HEK293 (cell line): ENCODE measurements around the gene ZNF555.

Source experiments
- CTCF ChIA-PET: fragments of 350-600 bp; formaldehyde crosslinking; extraction: SDS; loops from one replicate; lab custom pipeline; 2021; ENCODE audit warnings: antibody characterized with exemption; lab: Yijun Ruan, JAX
- POLR2A ChIA-PET: fragments of 300-600 bp; formaldehyde crosslinking; extraction: SDS; loops from one replicate; lab custom pipeline; 2020; ENCODE audit warnings: antibody characterized with exemption, inconsistent platforms; lab: Yijun Ruan, JAX
- H3K27ac ChIP-seq: fragments of 200-500 bp; sonication (Bioruptor generic); 2 replicates; pipeline ENCODE4 v1.5.1; 2014; ENCODE audit warnings: low read depth, low read length, control low read depth, inconsistent platforms; ENCODE audit errors: extremely low read depth
- H3K36me3 ChIP-seq, 2 experiments: fragments of 200-500 bp in 1 of 2; sonication (Bioruptor generic) in 1 of 2; 1 replicate in 1 of 2; 2 replicates in 1 of 2; pipeline ENCODE4 v1.5.1; 2014 to 2017; ENCODE audit warnings: inconsistent platforms in 2 of 2, low read length in 2 of 2; ENCODE audit not compliant: control insufficient read depth in 2 of 2, insufficient read depth in 1 of 2
- H3K4me1 ChIP-seq: fragments of 200-500 bp; sonication (Bioruptor generic); 2 replicates; pipeline ENCODE4 v1.5.1; 2014; ENCODE audit warnings: mild to moderate bottlenecking, low read length, inconsistent platforms; ENCODE audit not compliant: control insufficient read depth, insufficient read depth
- H3K4me3 ChIP-seq: 2 replicates; pipeline ENCODE4 v1.5.1; 2011; ENCODE audit warnings: low read depth, mild to moderate bottlenecking, control low read depth, low read length, moderate library complexity
- H3K9me3 ChIP-seq: fragments of 200-500 bp; sonication (Bioruptor generic); 2 replicates; pipeline ENCODE4 v1.5.1; 2014; ENCODE audit warnings: low read depth, low read length, inconsistent platforms; ENCODE audit not compliant: control insufficient read depth, insufficient read depth
- HIC1 ChIP-seq: fragments of 450-650 bp; formaldehyde crosslinking; IDR thresholded peaks from 2 replicates; pipeline ENCODE4 v1.5.1; 2016; ENCODE audit warnings: missing biosample characterization, missing genetic modification characterization
- OSR2 ChIP-seq: fragments of 450-650 bp; formaldehyde crosslinking; IDR thresholded peaks from 2 replicates; pipeline ENCODE4 v1.5.1; 2016; ENCODE audit warnings: missing biosample characterization, missing genetic modification characterization
- SETDB1 ChIP-seq: IDR thresholded peaks from one replicate; pipeline ENCODE4 v1.6.1; 2017; ENCODE audit warnings: mild to moderate bottlenecking, low read length, moderate library complexity, mixed read lengths; ENCODE audit not compliant: insufficient read length
- ZNF2 ChIP-seq: fragments of 450-650 bp; formaldehyde crosslinking; IDR thresholded peaks from 2 replicates; pipeline ENCODE4 v1.5.1; 2016; ENCODE audit warnings: missing biosample characterization, missing genetic modification characterization
- ZNF518A ChIP-seq: fragments of 450-650 bp; formaldehyde crosslinking; conservative IDR thresholded peaks from 2 replicates; pipeline ENCODE4 v1.5.1; 2016; ENCODE audit warnings: low read depth, missing biosample characterization, missing genetic modification characterization
- ZNF544 ChIP-seq: fragments of 450-650 bp; formaldehyde crosslinking; IDR thresholded peaks from 2 replicates; pipeline ENCODE4 v1.5.0; 2017; ENCODE audit warnings: missing biosample characterization, missing genetic modification characterization
- ZNF677 ChIP-seq: fragments of 450-650 bp; IDR thresholded peaks from 2 replicates; pipeline ENCODE4 v1.5.0; 2018; ENCODE audit warnings: missing biosample characterization, mild to moderate bottlenecking, missing genetic modification characterization, moderate library complexity
- ZNF692 ChIP-seq: fragments of 450-650 bp; formaldehyde crosslinking; IDR thresholded peaks from 2 replicates; pipeline ENCODE4 v1.5.1; 2016; ENCODE audit warnings: missing biosample characterization, missing genetic modification characterization
- ZNF701 ChIP-seq: fragments of 450-650 bp; formaldehyde crosslinking; IDR thresholded peaks from 2 replicates; pipeline ENCODE4 v1.5.1; 2016; ENCODE audit warnings: missing biosample characterization, missing genetic modification characterization
- ZNF747 ChIP-seq: fragments of 450-650 bp; formaldehyde crosslinking; IDR thresholded peaks from 2 replicates; pipeline ENCODE4 v1.5.1; 2016; ENCODE audit warnings: missing biosample characterization, missing genetic modification characterization

Gene ZNF555

GRCh38 chr19:2807379-2808128 lies 33.7 kb upstream of the ZNF555 start:
- POLR2A ChIA-PET: no interaction called here
- Histone ChIP-seq H3K4me3 (no peak overlapping the region), H3K27ac (no peak overlapping the region), H3K4me1 (no peaks in the 10 kb centered on the region), H3K36me3 (peaks cover 0 to 98% of the 10 kb centered on the region in 2 experiments; a peak in 2 of 3 replicates), H3K9me3 (no peaks in the 10 kb centered on the region)
- TF ChIP-seq ZNF2 (tag by site-specific recombination) (no peak), ZNF747 (tag by site-specific recombination) (no peak), HIC1 (0 out of 2 replicates have a peak, but pooled peaks have one; percentile 16), ZNF518A (tag by site-specific recombination) (no peak)
- CTCF ChIA-PET: interaction anchor here (1.0 kb wide), 1 partner anchor 12 kb away, joined by 5 read pairs; no protein-coding TSS in a partner anchor

GRCh38 chr19:2808129-2808941 lies 32.9 kb upstream of the ZNF555 start:
- ChIA-PET CTCF (no interaction called here), POLR2A (no interaction called here)
- no peak for TF ChIP-seq ZNF701
- no peak for TF ChIP-seq ZNF677 (tag by site-specific recombination)
- no peak for TF ChIP-seq OSR2 (tag by site-specific recombination)
- TF ChIP-seq ZNF544: no peak
- no peak for TF ChIP-seq ZNF692 (tag by site-specific recombination)
- no peak for TF ChIP-seq SETDB1
- Histone ChIP-seq H3K36me3 (peaks cover 0 to 98% of the 10 kb centered on the region in 2 experiments; a peak in 1 of 3 replicates), H3K9me3 (no peaks in the 10 kb centered on the region), H3K27ac (no peak overlapping the region), H3K4me1 (no peaks in the 10 kb centered on the region), H3K4me3 (no peak overlapping the region)
